Neural progenitor cell (in vitro differentiated cells): ENCODE data around the gene VSX1. TPM values are rescaled to one million over a fixed set of nuclear protein-coding genes. Genes with fewer than 3 reads are reported as not detected.

ENCODE experiments used
- DNase-seq: peaks from one replicate; pipeline ENCODE4 v3.0.0-alpha.2; 2016; ENCODE audit warnings: low spot score
- H2AFZ ChIP-seq: fragments of 200-600 bp; sonication (generic); replicated peaks from 2 replicates; pipeline ENCODE4 v1.6.1; 2016; ENCODE audit warnings: antibody characterized with exemption
- H3F3A ChIP-seq: fragments of 200-600 bp; sonication (generic); 2 replicates; pipeline ENCODE4 v1.6.1; 2016; ENCODE audit warnings: antibody characterized with exemption, low read depth
- H3K27ac ChIP-seq: fragments of 200-600 bp; sonication (generic); 2 replicates; pipeline ENCODE4 v1.5.1; 2016; ENCODE audit warnings: mild to moderate bottlenecking
- H3K27me3 ChIP-seq: fragments of 200-600 bp; sonication (generic); 2 replicates; pipeline ENCODE4 v1.6.1; 2016; ENCODE audit warnings: mild to moderate bottlenecking, moderate library complexity
- H3K36me3 ChIP-seq: fragments of 200-600 bp; sonication (generic); 2 replicates; pipeline ENCODE4 v1.5.1; 2016
- H3K4me1 ChIP-seq: fragments of 200-600 bp; sonication (generic); 2 replicates; pipeline ENCODE4 v1.6.1; 2016; ENCODE audit warnings: mixed run types
- H3K4me2 ChIP-seq: fragments of 200-600 bp; sonication (generic); 2 replicates; pipeline ENCODE4 v1.6.1; 2016
- H3K4me3 ChIP-seq: fragments of 200-600 bp; sonication (generic); 2 replicates; pipeline ENCODE4 v1.5.1; 2016
- H3K79me2 ChIP-seq: fragments of 200-600 bp; sonication (generic); 2 replicates; pipeline ENCODE4 v1.6.1; 2016; ENCODE audit warnings: low read depth
- H3K9ac ChIP-seq: fragments of 200-600 bp; sonication (generic); 2 replicates; pipeline ENCODE4 v1.6.1; 2016
- H3K9me3 ChIP-seq: fragments of 200-600 bp; sonication (generic); 2 replicates; pipeline ENCODE4 v1.5.1; 2016; ENCODE audit warnings: low read depth
- H4K20me1 ChIP-seq: fragments of 200-600 bp; sonication (generic); 2 replicates; pipeline ENCODE4 v1.6.1; 2016; ENCODE audit warnings: low read depth
- H3K27ac Mint-ChIP-seq: 3 replicates; pipeline ENCODE4 v1.8.0; 2021; ENCODE audit warnings: mixed read lengths
- H3K27me3 Mint-ChIP-seq: 2 replicates; pipeline ENCODE4 v1.8.0; 2022; ENCODE audit warnings: low read depth, mild to moderate bottlenecking, inconsistent platforms, moderate library complexity, mixed read lengths; ENCODE audit not compliant: insufficient read depth
- H3K36me3 Mint-ChIP-seq: 3 replicates; pipeline ENCODE4 v1.8.0; 2021; ENCODE audit warnings: mixed read lengths
- H3K4me1 Mint-ChIP-seq: 3 replicates; pipeline ENCODE4 v1.8.0; 2021; ENCODE audit warnings: mixed read lengths
- H3K4me3 Mint-ChIP-seq: 3 replicates; pipeline ENCODE4 v1.8.0; 2021; ENCODE audit warnings: mild to moderate bottlenecking, moderate library complexity, mixed read lengths
- H3K9me3 Mint-ChIP-seq: 3 replicates; pipeline ENCODE4 v1.8.0; 2020; ENCODE audit warnings: mixed read lengths
- EZH2 ChIP-seq: fragments of 200-600 bp; sonication (generic); IDR thresholded peaks from 2 replicates; pipeline ENCODE4 v1.6.1; 2017; ENCODE audit warnings: antibody characterized with exemption, mild to moderate bottlenecking, moderate library complexity
- EZH2phosphoT487 ChIP-seq: fragments of 200-600 bp; sonication (generic); IDR thresholded peaks from 2 replicates; pipeline ENCODE4 v1.6.1; 2017; ENCODE audit warnings: antibody characterized with exemption
- total RNA-seq: library from RNA; depleted of rRNA; stranded (reverse); fragments of >200 nt; gene quantifications from 2 replicates; pipeline ENCODE4 v1.2.3, GENCODE V29; 2015; ENCODE audit warnings: low replicate concordance
- TF ChIP-seq, protein P1 (sequence below): fragments of 200-600 bp; sonication (generic); IDR thresholded peaks from 2 replicates; pipeline ENCODE4 v1.5.1; 2017; ENCODE audit warnings: antibody characterized with exemption, mild to moderate bottlenecking

The VSX1 gene
- total RNA-seq, 1 donor from 2014 or later, result not detected

DNA sequence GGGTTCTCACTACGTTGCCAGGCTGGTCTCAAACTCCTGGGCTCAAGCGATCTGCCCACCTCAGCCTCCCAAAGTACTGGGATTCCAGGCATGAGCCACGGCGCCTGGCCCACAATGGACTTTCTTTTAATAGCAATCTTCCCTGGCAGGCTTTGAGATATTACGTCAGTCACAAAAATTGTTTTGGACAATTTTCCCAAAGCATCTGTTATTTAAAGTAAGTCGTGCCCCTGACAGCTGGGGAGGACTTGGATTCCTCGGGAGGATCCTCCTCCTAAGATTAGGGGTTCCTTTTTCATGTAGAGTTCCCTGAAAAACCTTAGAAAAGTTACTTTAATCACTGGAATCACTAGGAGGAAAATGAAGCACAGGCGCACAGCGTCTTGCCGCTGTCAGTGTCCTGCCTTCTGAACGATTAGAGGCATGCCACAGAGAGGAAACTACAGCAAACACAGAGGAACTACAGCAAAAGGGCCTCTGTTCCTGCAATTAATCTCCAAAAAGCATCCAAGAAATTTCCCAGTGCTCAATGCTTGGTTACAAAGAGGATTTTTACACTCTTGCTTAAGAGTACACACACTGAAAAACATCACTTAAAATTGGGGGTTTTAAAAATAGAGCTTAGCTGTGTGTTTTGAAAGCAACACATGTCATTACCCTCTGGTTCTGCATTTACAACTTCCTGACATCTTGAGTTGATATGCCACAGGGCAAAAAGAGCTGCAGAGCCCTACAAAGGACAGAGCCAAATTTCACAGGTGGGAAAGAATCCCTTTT lies 28.5 kb downstream of the VSX1 start:
- H3K4me2 ChIP-seq, result no peak overlapping the region
- Mint-ChIP-seq H3K4me3 (no peak overlapping the region), H3K27me3 (peaks cover 54% of the 10 kb centered on the region)

DNA sequence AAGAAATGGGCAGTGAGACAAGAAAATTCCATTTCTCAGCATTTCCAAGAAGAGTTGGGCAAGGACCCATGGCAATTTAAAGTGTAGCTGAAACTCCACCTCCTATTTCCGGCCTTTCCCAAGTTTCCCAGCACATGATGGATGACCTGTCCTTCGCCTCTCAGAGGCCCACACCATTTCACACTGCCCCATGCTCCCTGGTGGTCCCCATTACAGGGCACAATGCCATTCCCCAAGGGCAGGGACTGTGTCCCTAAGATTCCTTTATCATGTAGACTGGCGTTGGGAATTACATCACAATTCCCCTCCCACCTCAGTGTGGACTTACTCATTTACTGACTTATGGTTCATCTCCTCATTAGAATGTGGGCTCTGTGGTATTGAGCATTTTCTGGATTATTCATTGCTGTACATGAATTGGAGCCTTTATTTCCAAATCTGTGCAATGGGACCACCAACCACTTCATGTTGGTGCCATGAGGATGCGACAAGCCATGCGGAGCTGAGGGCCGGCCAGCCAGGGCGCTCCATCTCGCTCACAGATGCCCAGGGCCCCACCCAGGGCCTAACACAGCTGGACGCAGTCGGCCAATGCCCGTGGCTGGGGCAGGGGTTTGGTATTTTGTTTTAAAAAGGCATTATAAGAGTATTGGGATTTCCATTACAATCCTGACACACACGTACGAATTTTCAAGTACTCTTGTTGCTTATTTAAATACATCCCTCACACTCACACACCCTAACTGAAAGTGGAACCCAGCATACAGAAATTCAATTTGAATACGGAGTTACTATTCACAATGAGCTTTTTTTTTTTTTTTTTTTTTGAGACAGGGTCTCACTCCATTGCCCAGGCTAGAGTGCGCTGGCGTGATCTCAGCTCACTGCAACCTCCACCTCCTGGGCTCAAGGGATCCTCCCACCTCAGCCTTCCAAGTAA lies 29.4 kb downstream of the VSX1 start:
- no peak overlapping the region for H3K4me2 ChIP-seq
- H2AFZ ChIP-seq, result no peak overlapping the region
- H4K20me1 ChIP-seq, result peaks cover 13% of the 10 kb centered on the region
- Mint-ChIP-seq H3K4me1 (peaks cover 17% of the 10 kb centered on the region), H3K27me3 (peaks cover 54% of the 10 kb centered on the region), H3K9me3 (no peaks in the 10 kb centered on the region), H3K4me3 (no peak overlapping the region), H3K36me3 (no peaks in the 10 kb centered on the region), H3K27ac (no peak overlapping the region)
- H3K27ac ChIP-seq, result no peak overlapping the region
- peaks cover 50% of the 10 kb centered on the region for H3K27me3 ChIP-seq
- no peak overlapping the region for H3K4me3 ChIP-seq
- no peaks in the 10 kb centered on the region for H3K4me1 ChIP-seq
- no peak overlapping the region for H3K9ac ChIP-seq
- DNase-seq, result no peak
- H3K36me3 ChIP-seq, result no peaks in the 10 kb centered on the region
- no peaks in the 10 kb centered on the region for H3K9me3 ChIP-seq
- no peaks in the 10 kb centered on the region for H3F3A ChIP-seq
- H3K79me2 ChIP-seq, result no peaks in the 10 kb centered on the region
- TF ChIP-seq EZH2phosphoT487, result no peak
- TF ChIP-seq, protein P1, sequence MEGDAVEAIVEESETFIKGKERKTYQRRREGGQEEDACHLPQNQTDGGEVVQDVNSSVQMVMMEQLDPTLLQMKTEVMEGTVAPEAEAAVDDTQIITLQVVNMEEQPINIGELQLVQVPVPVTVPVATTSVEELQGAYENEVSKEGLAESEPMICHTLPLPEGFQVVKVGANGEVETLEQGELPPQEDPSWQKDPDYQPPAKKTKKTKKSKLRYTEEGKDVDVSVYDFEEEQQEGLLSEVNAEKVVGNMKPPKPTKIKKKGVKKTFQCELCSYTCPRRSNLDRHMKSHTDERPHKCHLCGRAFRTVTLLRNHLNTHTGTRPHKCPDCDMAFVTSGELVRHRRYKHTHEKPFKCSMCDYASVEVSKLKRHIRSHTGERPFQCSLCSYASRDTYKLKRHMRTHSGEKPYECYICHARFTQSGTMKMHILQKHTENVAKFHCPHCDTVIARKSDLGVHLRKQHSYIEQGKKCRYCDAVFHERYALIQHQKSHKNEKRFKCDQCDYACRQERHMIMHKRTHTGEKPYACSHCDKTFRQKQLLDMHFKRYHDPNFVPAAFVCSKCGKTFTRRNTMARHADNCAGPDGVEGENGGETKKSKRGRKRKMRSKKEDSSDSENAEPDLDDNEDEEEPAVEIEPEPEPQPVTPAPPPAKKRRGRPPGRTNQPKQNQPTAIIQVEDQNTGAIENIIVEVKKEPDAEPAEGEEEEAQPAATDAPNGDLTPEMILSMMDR, result no peak
- no peak for TF ChIP-seq EZH2

More for the DNA sequence above, 28.5 kb downstream of the VSX1 start:
- Mint-ChIP-seq H3K36me3 (no peaks in the 10 kb centered on the region), H3K9me3 (no peaks in the 10 kb centered on the region), H3K27ac (no peak overlapping the region), H3K4me1 (peaks cover 17% of the 10 kb centered on the region)
- Histone ChIP-seq H2AFZ (no peak overlapping the region), H3K9me3 (no peaks in the 10 kb centered on the region), H3K9ac (no peak overlapping the region), H3K36me3 (no peaks in the 10 kb centered on the region), H3K79me2 (no peaks in the 10 kb centered on the region), H3K4me3 (no peak overlapping the region), H3K27me3 (peaks cover 59% of the 10 kb centered on the region), H4K20me1 (peaks cover 14% of the 10 kb centered on the region), H3K4me1 (peaks cover under 1% of the 10 kb centered on the region), H3K27ac (no peak overlapping the region), H3F3A (no peaks in the 10 kb centered on the region)
- TF ChIP-seq EZH2 (no peak), EZH2phosphoT487 (no peak)
- TF ChIP-seq, protein P1, result no peak
- DNase-seq, result no peak

DNA sequence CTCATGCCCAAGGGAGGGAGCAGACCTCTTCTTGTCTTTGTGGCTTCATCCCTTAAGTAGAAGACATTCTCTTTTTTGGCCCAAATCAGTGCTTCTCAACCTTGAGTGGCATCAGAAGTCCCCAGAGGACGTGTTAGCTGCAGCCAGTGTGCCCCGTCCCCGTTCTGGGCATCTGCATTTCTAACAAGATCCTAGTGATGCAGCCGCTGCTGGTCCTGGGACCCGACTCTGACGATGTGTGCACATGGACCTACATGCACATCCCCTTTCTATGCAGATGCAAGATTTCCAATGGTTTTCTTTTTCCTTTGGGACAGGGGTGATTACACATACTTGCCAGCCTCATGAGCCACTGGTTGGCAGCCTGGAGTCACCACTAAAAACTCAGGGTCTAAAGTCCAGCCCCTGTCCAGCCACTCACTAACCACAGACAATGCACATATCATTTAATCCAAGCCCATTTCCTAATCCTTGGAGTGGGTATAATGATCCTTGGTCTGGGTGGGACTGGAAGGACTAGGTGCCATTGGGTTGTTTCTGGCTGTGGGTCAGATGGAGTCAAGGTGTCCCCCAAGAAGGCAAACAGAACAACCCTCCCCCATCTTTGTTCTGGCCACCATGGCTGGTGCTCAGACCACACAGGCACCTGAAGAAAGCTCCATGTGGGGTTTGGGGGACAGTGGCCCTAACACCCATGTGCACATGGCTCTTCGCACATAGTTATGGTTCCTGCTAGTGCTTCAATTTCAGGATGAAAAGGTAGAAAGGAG lies 30.4 kb downstream of the VSX1 start:
- Mint-ChIP-seq H3K36me3 (no peaks in the 10 kb centered on the region), H3K4me3 (no peak overlapping the region), H3K27ac (no peak overlapping the region), H3K9me3 (no peaks in the 10 kb centered on the region), H3K27me3 (peaks cover 47% of the 10 kb centered on the region), H3K4me1 (peaks cover 17% of the 10 kb centered on the region)
- DNase-seq, result no peak
- H3K27me3 ChIP-seq, result peaks cover 41% of the 10 kb centered on the region
- no peaks in the 10 kb centered on the region for H3K36me3 ChIP-seq
- H2AFZ ChIP-seq, result no peak overlapping the region
- no peak overlapping the region for H3K4me2 ChIP-seq
- H3K27ac ChIP-seq, result no peak overlapping the region
- no peaks in the 10 kb centered on the region for H3K79me2 ChIP-seq
- no peaks in the 10 kb centered on the region for H3K4me1 ChIP-seq
- TF ChIP-seq EZH2, result no peak
- TF ChIP-seq, protein P1, result no peak
- TF ChIP-seq EZH2phosphoT487, result no peak
- no peak overlapping the region for H3K4me3 ChIP-seq
- H4K20me1 ChIP-seq, result peaks cover 7% of the 10 kb centered on the region
- H3K9ac ChIP-seq, result no peak overlapping the region
- no peaks in the 10 kb centered on the region for H3F3A ChIP-seq
- no peaks in the 10 kb centered on the region for H3K9me3 ChIP-seq
